ENCODE measurements around the gene EIF2A.
"Not testable (repeated sequence)": the region's sequence is repeated elsewhere in the genome, so short reads cannot be mapped to it uniquely, and the experiment has no call there.

The EIF2A gene

GRCh38 chr3:150603153-150603979 is 56.8 kb downstream of the EIF2A start, which contains the start of gene SELENOT:
SELENOT (plus strand) TSS chr3:150603321; CDS start chr3:150603363, 42 bp downstream.
- DNase-seq, result peak; percentile 96

DNA sequence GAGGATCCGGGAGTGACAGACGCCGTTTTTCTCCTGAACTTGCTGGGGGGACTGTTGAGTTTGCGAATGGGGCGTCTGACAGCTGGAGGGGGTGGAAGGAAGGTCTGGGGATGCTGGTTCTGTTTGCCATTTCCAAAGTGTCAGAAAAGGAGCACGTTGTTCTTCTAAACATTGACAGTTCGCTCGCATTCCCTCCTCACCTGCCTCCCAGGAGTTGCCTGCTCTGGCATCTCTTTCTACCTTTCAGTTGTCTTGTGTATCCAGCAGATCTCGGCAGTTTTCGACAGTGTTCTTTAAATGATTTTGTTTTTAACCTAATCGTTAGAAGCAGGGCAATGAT is 57.4 kb downstream of the EIF2A start:
- DNase-seq, result no peak

GRCh38 chr3:150605998-150606641 is 59.5 kb downstream of the EIF2A start:
- peak; percentile 23 for DNase-seq

DNA sequence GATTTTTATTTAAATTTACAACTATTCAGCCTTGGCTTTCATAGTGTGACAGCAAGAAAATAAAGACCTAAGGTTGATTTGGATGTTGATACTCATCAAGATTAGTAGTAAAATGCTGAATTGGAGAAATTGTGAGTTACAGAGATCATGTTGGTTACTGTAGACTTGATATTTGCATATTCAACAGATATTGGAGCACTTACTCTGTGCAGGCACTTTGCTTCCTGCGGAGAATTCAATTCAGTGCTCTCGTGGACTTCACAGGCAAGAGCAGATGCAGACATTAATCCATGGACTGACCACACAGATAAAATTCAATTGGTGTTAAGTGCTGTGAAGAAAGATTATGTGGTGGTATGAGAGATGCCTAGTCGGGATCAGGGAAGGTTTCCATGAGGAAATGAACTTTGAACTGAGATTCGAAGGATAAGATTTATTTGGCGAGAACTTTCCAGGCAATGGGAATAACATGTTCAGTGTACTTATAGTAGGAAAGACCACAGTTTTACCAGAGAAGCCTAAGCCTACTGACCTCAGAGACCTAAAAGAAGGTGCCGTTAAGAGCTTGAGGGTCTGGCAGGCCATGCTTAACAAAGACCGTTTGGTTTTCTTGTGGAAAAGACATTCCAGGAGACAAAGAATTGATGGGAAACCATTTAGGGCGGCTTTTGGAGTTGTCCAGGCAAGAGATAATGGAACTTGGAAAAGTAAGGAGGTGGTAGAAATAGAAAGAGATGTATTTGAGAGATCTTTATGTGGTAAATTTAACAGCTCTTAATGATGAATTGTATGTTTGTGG is 60.9 kb downstream of the EIF2A start:
- no peak for DNase-seq

GRCh38 chr3:150609988-150610387 is 63.4 kb downstream of the EIF2A start:
- no peak for DNase-seq

DNA sequence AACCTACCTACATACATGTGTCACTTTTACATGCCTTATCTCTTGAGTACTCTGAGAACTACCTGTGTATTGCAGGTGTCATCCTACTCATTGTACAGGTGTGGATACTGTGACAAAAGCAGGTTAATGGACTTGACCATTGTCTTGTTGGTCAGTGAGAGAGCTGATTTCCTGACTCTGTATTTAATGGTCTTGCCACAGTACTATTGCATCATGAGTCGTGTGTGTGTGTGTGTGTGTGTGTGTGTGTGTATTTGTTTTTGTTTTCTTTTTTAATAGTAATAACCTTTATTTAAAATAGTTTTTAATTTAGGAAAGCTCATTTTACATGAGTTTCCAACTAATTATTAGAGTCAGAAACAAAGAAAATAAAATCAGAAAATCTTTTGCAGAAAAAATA is 64.2 kb downstream of the EIF2A start:
- no peak for DNase-seq

DNA sequence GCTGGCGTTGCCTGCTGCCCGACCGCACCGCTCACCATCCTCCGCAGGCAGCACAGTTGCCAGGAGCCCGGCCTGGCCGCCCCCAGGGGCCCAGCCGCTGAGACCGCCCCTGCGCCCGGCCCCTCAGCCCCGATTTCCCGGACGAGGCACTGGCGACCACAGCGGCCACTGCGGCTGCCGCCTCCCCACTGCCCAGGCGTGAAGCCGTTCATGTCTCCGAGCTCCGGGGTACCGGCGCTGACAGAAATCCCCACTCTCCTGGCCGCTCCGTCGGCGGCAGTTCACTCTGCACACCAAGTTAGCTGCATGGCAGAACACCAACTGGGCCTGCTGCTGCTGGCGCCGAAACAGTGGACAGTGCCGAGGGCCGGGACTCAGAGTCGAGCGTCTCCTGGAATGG is 65.1 kb downstream of the EIF2A start:
- DNase-seq, result no peak

- no peak for DNase-seq
Observed at GRCh38 chr3:150612494-150612893, 65.9 kb downstream of the EIF2A start.

- DNase-seq, result no peak
Observed at GRCh38 chr3:150613034-150613433, 66.4 kb downstream of the EIF2A start.

DNA sequence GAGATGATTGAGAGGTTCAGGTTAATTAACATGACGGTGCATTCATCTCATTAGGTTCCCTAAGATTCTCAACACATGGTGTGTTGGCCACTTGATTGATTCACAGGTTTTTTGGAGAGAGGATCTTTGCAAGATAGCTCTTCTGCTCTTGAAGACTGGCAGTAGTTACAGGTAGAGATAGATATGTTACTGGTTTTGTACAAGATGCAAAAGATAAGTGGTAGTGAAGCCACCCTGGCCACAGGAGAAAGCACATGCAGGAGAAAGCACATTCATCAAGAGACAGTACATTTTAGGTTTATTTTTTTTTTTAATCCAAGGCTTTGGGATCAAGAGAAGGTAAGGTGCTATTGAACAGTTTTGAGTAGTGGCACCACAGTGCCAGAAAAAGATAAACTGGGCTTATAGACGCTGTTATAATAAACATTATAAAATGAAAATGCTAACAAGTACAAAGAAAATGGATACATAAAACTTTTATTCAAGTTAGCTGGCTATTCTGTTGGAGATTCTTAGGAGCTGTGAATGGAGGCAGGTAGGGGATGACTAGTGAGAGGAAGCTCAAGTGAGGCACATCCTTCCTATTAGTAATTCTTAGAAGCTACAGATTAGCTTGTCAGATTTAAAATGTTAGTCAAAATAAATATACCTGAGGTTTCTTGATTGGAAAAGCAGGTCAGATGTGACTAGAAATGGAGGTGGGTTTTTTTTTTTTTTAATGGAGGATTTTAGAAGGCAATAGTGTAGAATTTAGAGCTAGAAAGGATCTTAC is 67.3 kb downstream of the EIF2A start:
- DNase-seq, result no peak

DNA sequence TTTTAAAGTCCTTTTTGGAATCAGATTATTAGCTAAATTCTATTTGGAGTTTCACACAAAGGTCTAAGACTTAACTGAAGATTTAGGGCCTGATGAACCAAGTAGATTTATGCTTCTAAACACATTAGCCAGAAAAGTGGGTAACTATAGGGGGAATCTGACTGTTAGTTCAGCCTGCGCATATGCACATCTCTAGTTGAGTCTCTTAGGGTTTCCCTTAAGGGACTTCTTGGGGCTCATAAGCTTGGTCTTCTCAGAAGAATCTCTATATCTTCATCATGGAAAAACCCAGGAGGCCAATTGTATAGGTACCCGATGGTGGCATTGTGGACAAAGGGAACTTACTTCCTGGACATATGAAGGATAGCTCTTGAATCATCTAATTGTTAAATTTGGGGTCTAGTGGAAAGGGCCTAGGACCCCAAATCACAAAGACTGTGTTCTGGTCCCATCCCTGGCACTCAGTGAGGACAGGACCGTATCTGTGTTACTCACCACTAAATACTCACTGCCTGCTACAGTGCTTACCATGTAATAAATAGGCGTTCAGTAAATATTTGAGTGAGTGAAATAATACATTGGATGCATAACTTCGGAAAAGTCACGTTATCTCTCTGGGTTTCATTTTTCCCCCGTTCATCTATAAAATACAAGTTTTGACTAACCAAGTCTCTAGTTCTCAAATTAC is 73.6 kb downstream of the EIF2A start:
- no peak for DNase-seq

DNA sequence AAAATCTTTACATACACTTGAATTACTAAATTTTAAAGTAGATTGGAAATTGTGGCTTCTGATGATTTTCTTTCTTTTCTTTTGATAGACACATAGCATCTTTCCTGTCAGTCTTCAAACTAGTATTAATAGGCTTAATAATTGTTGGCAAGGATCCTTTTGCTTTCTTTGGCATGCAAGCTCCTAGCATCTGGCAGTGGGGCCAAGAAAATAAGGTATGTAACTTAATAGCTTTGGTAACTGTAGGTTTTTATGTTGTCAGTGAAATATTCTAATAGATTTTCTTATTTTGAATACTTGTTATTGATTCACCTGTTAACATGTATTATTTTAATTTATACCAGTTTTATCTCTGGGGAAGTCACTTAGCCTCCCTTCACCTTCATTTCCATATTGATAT is 76.4 kb downstream of the EIF2A start:
- not testable (repeated sequence) for DNase-seq

- no peak for DNase-seq
Observed at GRCh38 chr3:150623945-150624344, 77.4 kb downstream of the EIF2A start.

- no peak for DNase-seq
Observed at GRCh38 chr3:150626148-150626930, 79.8 kb downstream of the EIF2A start.

GRCh38 chr3:150627557-150627956 is 81.0 kb downstream of the EIF2A start:
- no peak for DNase-seq

GRCh38 chr3:150631515-150632221 is 85.1 kb downstream of the EIF2A start:
- DNase-seq, result no peak

DNA sequence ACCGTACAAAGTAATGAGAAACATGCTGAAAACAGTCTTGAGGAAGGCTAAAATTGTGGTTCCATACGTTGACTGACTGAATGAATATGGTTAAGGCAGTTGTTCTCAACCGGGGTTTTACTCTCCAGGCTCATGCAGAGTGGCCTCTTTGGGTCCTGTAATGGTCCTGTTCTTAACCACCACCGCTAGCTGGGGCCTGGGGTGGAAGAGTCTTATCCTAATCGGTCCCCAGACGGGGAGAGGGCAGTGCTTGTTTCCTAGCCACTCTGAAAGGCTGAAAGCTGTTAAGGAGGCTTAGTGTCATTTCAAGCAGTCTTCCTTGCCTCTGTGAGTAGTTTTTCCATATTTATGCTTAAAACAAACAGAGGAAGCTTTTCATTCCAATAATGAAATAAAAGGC is 88.5 kb downstream of the EIF2A start:
- DNase-seq, result no peak

DNA sequence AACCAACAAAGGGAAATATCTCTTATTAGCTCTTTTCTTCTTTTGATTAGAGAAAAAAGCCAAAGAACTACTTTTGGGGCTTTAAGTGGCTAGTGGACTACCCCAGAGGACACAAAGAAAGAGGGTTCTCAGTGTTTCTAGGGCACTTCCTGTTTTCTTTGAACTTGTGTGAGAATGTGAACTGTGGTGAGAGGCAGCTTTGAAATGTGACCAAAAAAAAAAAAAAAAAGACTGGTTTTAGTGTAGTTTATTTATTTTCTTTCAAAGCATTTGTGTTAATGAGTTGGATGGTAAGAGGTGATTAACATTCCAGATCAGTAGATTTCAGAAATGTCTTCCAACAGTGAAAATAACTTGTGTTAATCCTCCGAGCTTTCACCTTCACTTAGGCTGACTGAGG is 88.9 kb downstream of the EIF2A start:
- no peak for DNase-seq

All from CD4-positive, alpha-beta T cell treated with Interleukin-15 for 1 hour (primary cell).